Measurements from ENCODE around the gene NFIB.

GRCh38 chr9:14159440-14160216 is 154.3 kb downstream of the NFIB start:
- TF ChIP-seq EZH2phosphoT487 (IDR thresholded peaks at IDR 0.05; ENCODE audit: insufficient read depth, low read depth) (no peak), EZH2 (IDR thresholded peaks at IDR 0.05; ENCODE audit: insufficient read depth, poor library complexity, severe bottlenecking) (no peak)

Data from GM23248 (cell line).